Retinal pigment epithelial cell (primary cell): Measurements from ENCODE around the gene CFAP410.

Experiments
- DNase-seq: peaks from one replicate; pipeline ENCODE4 v3.0.0-alpha.2; 2010; ENCODE audit warnings: low read depth
- H3K4me3 ChIP-seq: 2 replicates; pipeline ENCODE4 v1.5.1; 2011; ENCODE audit warnings: mild to moderate bottlenecking, low read length, control low read depth, moderate library complexity
- CTCF ChIP-seq: conservative IDR thresholded peaks from 2 replicates; pipeline ENCODE4 v1.5.1; 2011; ENCODE audit warnings: low read depth, low read length, control low read depth, inconsistent platforms

The CFAP410 gene

GRCh38 chr21:44379991-44380865 lies 41.0 kb upstream of the CFAP410 start:
- no peak for DNase-seq
- TF ChIP-seq CTCF, result no peak
- no peak overlapping the region for H3K4me3 ChIP-seq

- H3K4me3 ChIP-seq, result no peak overlapping the region
- DNase-seq, result no peak
- TF ChIP-seq CTCF, result no peak
Observed at GRCh38 chr21:44379515-44379848, 40.3 kb upstream of the CFAP410 start.

GRCh38 chr21:44378646-44379514 lies 39.7 kb upstream of the CFAP410 start:
- no peak for TF ChIP-seq CTCF
- no peak overlapping the region for H3K4me3 ChIP-seq
- no peak for DNase-seq

- DNase-seq, result no peak
- no peak for TF ChIP-seq CTCF
- no peak overlapping the region for H3K4me3 ChIP-seq
Observed at GRCh38 chr21:44377922-44378645, 38.9 kb upstream of the CFAP410 start.

- TF ChIP-seq CTCF, result no peak
- H3K4me3 ChIP-seq, result no peak overlapping the region
- no peak for DNase-seq
Observed at GRCh38 chr21:44377201-44377921, 38.2 kb upstream of the CFAP410 start.

GRCh38 chr21:44376606-44377005 lies 37.4 kb upstream of the CFAP410 start:
- no peak for TF ChIP-seq CTCF
- no peak for DNase-seq
- H3K4me3 ChIP-seq, result no peak overlapping the region
